ENCODE measurements around the gene TIAM1.

GRCh38 chr21:31190516-31190915, 153.5 kb downstream of the TIAM1 start:
- TF ChIP-seq CTCF (IDR thresholded peaks at IDR 0.05), result no peak
- no peak for TF ChIP-seq ZFX (IDR thresholded peaks at IDR 0.05; ENCODE audit: borderline replicate concordance)
